A549 (cell line): Measurements from ENCODE around the gene AGA. TPM values are rescaled to one million over a fixed set of nuclear protein-coding genes. Genes with fewer than 3 reads are reported as not detected.

Source experiments
- ATAC-seq, 2 experiments: fragments of 200-7000 bp in 1 of 2; fragments of >200 bp in 1 of 2; cut with Nextera tagmentation in 1 of 2; cut with Tn5 transposase in 1 of 2; 3 replicates each; pipeline versions ENCODE4 v1.8.0 to v1.9.1; 2018 to 2020; ENCODE audit warnings: mild to moderate bottlenecking in 1 of 2, moderate library complexity in 1 of 2
- CTCF ChIA-PET: fragments of 300-600 bp; sonication (Branson Sonifier 250); formaldehyde crosslinking; extraction: SDS; loops from one replicate; lab custom pipeline; 2021; ENCODE audit warnings: antibody characterized with exemption, inconsistent platforms; lab: Yijun Ruan, JAX
- POLR2A ChIA-PET: fragments of 350-600 bp; formaldehyde crosslinking; extraction: SDS; loops from one replicate; lab custom pipeline; 2021; ENCODE audit warnings: antibody characterized with exemption, inconsistent platforms; lab: Yijun Ruan, JAX
- DNase-seq, 2 experiments: peaks; one replicate each; pipeline versions ENCODE4 v3.0.0 to v3.0.0-alpha.2; 2011 to 2016; ENCODE audit warnings: low read depth in 1 of 2, low spot score in 1 of 2
- FAIRE-seq: peaks from 2 replicates; lab custom pipeline; 2011; peaks lifted over from hg19 to GRCh38; lab: Jason Lieb, UNC
- H3K27ac ChIP-seq, 2 experiments: fragments of >200 bp; sonication (Bioruptor Twin); formaldehyde crosslinking; 3 replicates each; pipeline ENCODE4 v1.5.1; 2016 to 2017
- H3K4me1 ChIP-seq: fragments of >200 bp; sonication (Bioruptor Twin); formaldehyde crosslinking; 3 replicates; pipeline ENCODE4 v1.6.1; 2016
- H3K4me2 ChIP-seq: fragments of >200 bp; sonication (Bioruptor Twin); formaldehyde crosslinking; 3 replicates; pipeline ENCODE4 v1.6.1; 2016
- H3K4me3 ChIP-seq: fragments of >200 bp; sonication (Bioruptor Twin); formaldehyde crosslinking; 3 replicates; pipeline ENCODE4 v1.5.1; 2016
- H3K9me3 ChIP-seq: fragments of >200 bp; sonication (Bioruptor Twin); formaldehyde crosslinking; 3 replicates; pipeline ENCODE4 v1.6.1; 2016
- CBX2 ChIP-seq: fragments of 200-600 bp; sonication (generic); IDR thresholded peaks from 2 replicates; pipeline ENCODE4 v1.6.1; 2016; ENCODE audit warnings: low read depth, mild to moderate bottlenecking, borderline replicate concordance
- CBX8 ChIP-seq: fragments of 200-600 bp; sonication (generic); IDR thresholded peaks from 2 replicates; pipeline ENCODE4 v1.6.1; 2016
- CHD2 ChIP-seq: fragments of 150-350 bp; IDR thresholded peaks from 2 replicates; pipeline ENCODE4 v1.6.1; 2014; ENCODE audit warnings: low read length; ENCODE audit not compliant: partially characterized antibody
- CHD4 ChIP-seq: fragments of 200-600 bp; sonication (generic); IDR thresholded peaks from 2 replicates; pipeline ENCODE4 v1.6.1; 2016; ENCODE audit warnings: antibody characterized with exemption, mild to moderate bottlenecking, borderline replicate concordance
- EHF ChIP-seq: fragments of 250-450 bp; sonication (Bioruptor Pico); IDR thresholded peaks from 2 replicates; pipeline ENCODE4 v1.5.0; 2020; ENCODE audit warnings: mild to moderate bottlenecking
- ESRRA ChIP-seq: fragments of 150-350 bp; IDR thresholded peaks from 2 replicates; pipeline ENCODE4 v1.6.1; 2014; ENCODE audit warnings: mild to moderate bottlenecking, low read length, borderline replicate concordance
- FOXS1 ChIP-seq: fragments of 250-450 bp; sonication (Bioruptor Pico); IDR thresholded peaks from 2 replicates; pipeline ENCODE4 v1.5.0; 2020; ENCODE audit warnings: mild to moderate bottlenecking, moderate library complexity
- HEYL ChIP-seq: fragments of 250-450 bp; sonication (Bioruptor Pico); IDR thresholded peaks from 2 replicates; pipeline ENCODE4 v1.8.0; 2021; ENCODE audit warnings: mild to moderate bottlenecking, moderate library complexity
- HOXA7 ChIP-seq: fragments of 250-450 bp; sonication (Bioruptor Pico); IDR thresholded peaks from 2 replicates; pipeline ENCODE4 v1.5.0; 2020; ENCODE audit warnings: mild to moderate bottlenecking, moderate library complexity
- HOXB5 ChIP-seq: fragments of 250-450 bp; sonication (Bioruptor Pico); IDR thresholded peaks from 2 replicates; pipeline ENCODE4 v1.5.0; 2020; ENCODE audit warnings: mild to moderate bottlenecking, moderate library complexity
- JUN ChIP-seq, 2 experiments: fragments of >200 bp; sonication (Bioruptor Twin); formaldehyde crosslinking; IDR thresholded peaks; 2 replicates in 1 of 2; 3 replicates in 1 of 2; pipeline ENCODE4 v1.6.1; 2016 to 2017
- JUNB ChIP-seq: fragments of >200 bp; sonication (Bioruptor Twin); formaldehyde crosslinking; IDR thresholded peaks from 2 replicates; pipeline ENCODE4 v1.6.1; 2016
- KDM1A ChIP-seq: fragments of 200-600 bp; sonication (generic); IDR thresholded peaks from 2 replicates; pipeline ENCODE4 v1.6.1; 2016; ENCODE audit warnings: low read depth, mild to moderate bottlenecking
- MAFK ChIP-seq: fragments of 450-650 bp; IDR thresholded peaks from 2 replicates; pipeline ENCODE4 v1.6.1; 2014; ENCODE audit not compliant: partially characterized antibody
- NPAS2 ChIP-seq: fragments of 250-450 bp; sonication (Bioruptor Pico); IDR thresholded peaks from 2 replicates; pipeline ENCODE4 v1.8.0; 2022; ENCODE audit warnings: mild to moderate bottlenecking, moderate library complexity, borderline replicate concordance
- NR3C1 ChIP-seq: fragments of >200 bp; sonication (Bioruptor Twin); formaldehyde crosslinking; IDR thresholded peaks from 3 replicates; pipeline ENCODE4 v1.6.1; 2017
- PHF8 ChIP-seq: fragments of 200-600 bp; sonication (generic); IDR thresholded peaks from 2 replicates; pipeline ENCODE4 v1.6.1; 2016; ENCODE audit warnings: low read depth, mild to moderate bottlenecking, antibody characterized with exemption, moderate library complexity, borderline replicate concordance
- RARB ChIP-seq: fragments of 250-450 bp; sonication (Bioruptor Pico); IDR thresholded peaks from 2 replicates; pipeline ENCODE4 v1.8.0; 2021; ENCODE audit warnings: mild to moderate bottlenecking, moderate library complexity
- SMC3 ChIP-seq: fragments of >200 bp; sonication (Bioruptor Twin); formaldehyde crosslinking; IDR thresholded peaks from 3 replicates; pipeline ENCODE4 v1.6.1; 2018; ENCODE audit warnings: inconsistent platforms
- SREBF2 ChIP-seq: fragments of 450-650 bp; IDR thresholded peaks from 2 replicates; pipeline ENCODE4 v1.6.1; 2014; ENCODE audit warnings: mild to moderate bottlenecking, moderate library complexity
- TFCP2L1 ChIP-seq: fragments of 250-450 bp; sonication (Bioruptor Pico); IDR thresholded peaks from 2 replicates; pipeline ENCODE4 v1.5.0; 2021; ENCODE audit warnings: mild to moderate bottlenecking
- TP53 ChIP-seq: fragments of 250-450 bp; sonication (Bioruptor Pico); IDR thresholded peaks from 2 replicates; pipeline ENCODE4 v1.5.0; 2021; ENCODE audit warnings: mild to moderate bottlenecking, moderate library complexity
- ZC3H11A ChIP-seq: fragments of 450-650 bp; IDR thresholded peaks from 2 replicates; pipeline ENCODE4 v1.6.1; 2014; ENCODE audit warnings: antibody characterized with exemption, mild to moderate bottlenecking
- WGBS: methylation state at CpG from one replicate; pipeline ENCODE4 v1.1.6; 2017; ENCODE audit errors: missing lambda C conversion rate; 5-methylcytosine and 5-hydroxymethylcytosine counted together
- polyA plus RNA-seq, 4 experiments: library from polyadenylated mRNA; depleted of rRNA in 3 of 4; stranded (reverse); fragments of >200 nt; fragmentation: RNase III in 1 of 4; extraction: RNeasy Plus Mini Kit Qiagen cat#74134 plus additional on column Dnase treatment in 1 of 4; gene quantifications; 2 replicates in 3 of 4; 3 replicates in 1 of 4; pipeline ENCODE4 v1.2.3, GENCODE V29; 2011 to 2017
- TF ChIP-seq, protein P1 (sequence below): fragments of 150-350 bp; IDR thresholded peaks from 2 replicates; pipeline ENCODE4 v1.6.1; 2014; ENCODE audit warnings: low read depth, mild to moderate bottlenecking, low read length
- TF ChIP-seq, protein P2 (sequence below): fragments of >200 bp; sonication (Bioruptor Twin); formaldehyde crosslinking; IDR thresholded peaks from 3 replicates; pipeline ENCODE4 v1.5.1; 2016
- TF ChIP-seq, protein P3 (sequence below): IDR thresholded peaks from 2 replicates; pipeline ENCODE4 v1.6.1; 2012; ENCODE audit warnings: low read depth, borderline replicate concordance

AGA gene
- polyA plus RNA-seq, 2 of the 4 experiments (the other 2 are of a cell fraction) = 25.1 to 44.0 TPM

DNA sequence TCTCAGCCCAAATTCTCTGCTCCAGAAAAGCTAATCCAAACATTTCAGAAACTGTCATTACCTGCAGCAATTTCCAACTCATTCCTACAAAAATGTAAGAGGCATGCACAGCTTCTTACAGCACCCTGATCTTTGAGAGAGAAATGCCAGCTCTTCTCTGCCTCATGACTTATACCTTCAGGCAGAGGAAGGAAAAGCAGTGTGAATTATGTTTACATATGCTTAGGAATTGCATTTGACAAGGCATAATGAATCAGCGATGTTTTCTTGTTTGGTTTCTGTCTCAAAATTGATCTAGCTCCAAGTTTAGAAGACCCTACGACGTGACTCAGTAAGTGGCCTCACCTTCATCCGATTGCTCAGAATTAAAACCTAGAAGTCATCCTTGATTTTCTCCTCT lies 21.8 kb upstream of the AGA start:
- H3K4me3 ChIP-seq = no peak overlapping the region
- POLR2A ChIA-PET = no interaction called here
- no peak for ATAC-seq

DNA sequence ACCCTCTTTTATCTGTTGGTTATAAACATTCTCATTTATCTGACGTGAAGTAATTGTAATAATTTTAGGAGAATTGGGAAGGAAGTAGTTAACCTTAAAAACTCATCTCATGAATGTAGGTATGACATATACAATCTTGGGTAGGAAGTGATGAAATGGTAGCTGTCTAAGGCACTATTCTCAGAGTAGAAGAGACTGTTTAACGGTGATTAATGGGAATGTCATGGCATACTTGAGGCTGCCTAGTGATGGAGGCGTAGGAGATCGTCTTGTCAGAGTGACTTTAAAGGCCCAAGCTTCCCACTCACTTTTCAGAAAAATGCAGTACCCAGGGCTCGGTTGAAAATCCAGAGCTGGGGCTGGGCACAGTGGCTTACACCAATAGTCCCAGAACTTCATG lies 19.4 kb upstream of the AGA start:
- no peak for ATAC-seq
- H3K4me2 ChIP-seq = no peak overlapping the region
- WGBS = 75% methylated on average over 5 of the region's 5 CpGs

More for the DNA sequence above, 21.8 kb upstream of the AGA start:
- no peak for DNase-seq
- H3K9me3 ChIP-seq = no peaks in the 10 kb centered on the region
- FAIRE-seq = no peak
- no peaks in the 10 kb centered on the region for H3K4me1 ChIP-seq
- CTCF ChIA-PET = interaction anchor here (0.6 kb wide), 1 partner anchor 170 kb away, joined by 3 read pairs; no protein-coding TSS in a partner anchor
- no peak for TF ChIP-seq KDM1A
- TF ChIP-seq CBX8 = no peak
- no peak for TF ChIP-seq SMC3
- TF ChIP-seq, protein P1, sequence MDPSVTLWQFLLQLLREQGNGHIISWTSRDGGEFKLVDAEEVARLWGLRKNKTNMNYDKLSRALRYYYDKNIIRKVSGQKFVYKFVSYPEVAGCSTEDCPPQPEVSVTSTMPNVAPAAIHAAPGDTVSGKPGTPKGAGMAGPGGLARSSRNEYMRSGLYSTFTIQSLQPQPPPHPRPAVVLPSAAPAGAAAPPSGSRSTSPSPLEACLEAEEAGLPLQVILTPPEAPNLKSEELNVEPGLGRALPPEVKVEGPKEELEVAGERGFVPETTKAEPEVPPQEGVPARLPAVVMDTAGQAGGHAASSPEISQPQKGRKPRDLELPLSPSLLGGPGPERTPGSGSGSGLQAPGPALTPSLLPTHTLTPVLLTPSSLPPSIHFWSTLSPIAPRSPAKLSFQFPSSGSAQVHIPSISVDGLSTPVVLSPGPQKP = no peak
- TF ChIP-seq TFCP2L1 (CRISPR knock-in tag) = no peak
- TF ChIP-seq CHD4 = no peak
- TF ChIP-seq HOXB5 (CRISPR knock-in tag) = no peak
- TF ChIP-seq TP53 (CRISPR knock-in tag) = no peak
- no peak for TF ChIP-seq HOXA7
- TF ChIP-seq ESRRA = no peak
- TF ChIP-seq NR3C1 = no peak
- no peak overlapping the region for H3K27ac ChIP-seq
- no peak overlapping the region for H3K4me2 ChIP-seq
- 59% methylated on average over 4 of the region's 4 CpGs for WGBS

DNA sequence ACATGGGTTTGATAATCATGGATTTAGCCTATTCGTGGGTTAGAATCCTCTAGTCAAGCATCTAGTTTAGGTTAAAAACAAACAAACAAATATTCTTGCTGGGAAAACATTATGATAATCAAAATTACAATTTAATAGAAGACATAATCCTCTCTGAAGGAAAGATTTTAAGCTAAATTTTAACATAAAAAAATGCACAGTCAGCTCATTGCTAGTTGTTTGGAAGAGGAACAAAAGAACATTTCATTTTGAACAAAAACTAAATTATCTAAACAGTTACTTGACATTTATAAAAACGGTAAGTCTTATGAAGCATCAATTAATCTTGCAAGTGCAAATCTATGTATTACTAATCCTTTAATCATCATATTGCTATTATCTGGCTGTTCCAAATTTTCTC lies 18.2 kb upstream of the AGA start:
- 67% methylated on average over 2 of the region's 2 CpGs for WGBS
- ATAC-seq (no peak), DNase-seq (no peak), FAIRE-seq (no peak)
- no peak overlapping the region for H3K27ac ChIP-seq
- TF ChIP-seq, protein P1 = no peak
- TF ChIP-seq MAFK = peak; percentile 82
- no peak for TF ChIP-seq HEYL (CRISPR knock-in tag)
- no peak for TF ChIP-seq TFCP2L1 (CRISPR knock-in tag)
- no peak for TF ChIP-seq KDM1A
- no peak for TF ChIP-seq FOXS1 (CRISPR knock-in tag)
- no peak for TF ChIP-seq PHF8
- TF ChIP-seq CBX2 = no peak
- no peak overlapping the region for H3K4me2 ChIP-seq
- no peak overlapping the region for H3K4me3 ChIP-seq
- H3K4me1 ChIP-seq = no peaks in the 10 kb centered on the region
- ChIA-PET POLR2A (no interaction called here), CTCF (interaction anchor here (0.9 kb wide), 1 partner anchor 10 kb away, joined by 3 read pairs; no protein-coding TSS in a partner anchor)
- no peaks in the 10 kb centered on the region for H3K9me3 ChIP-seq

More for the DNA sequence above, 19.4 kb upstream of the AGA start:
- ChIA-PET POLR2A (interaction anchor here (2.7 kb wide), 1 partner anchor 20 kb away, joined by 11 read pairs; the partner anchor contains the start of gene AGA), CTCF (no interaction called here)
- TF ChIP-seq, protein P2, sequence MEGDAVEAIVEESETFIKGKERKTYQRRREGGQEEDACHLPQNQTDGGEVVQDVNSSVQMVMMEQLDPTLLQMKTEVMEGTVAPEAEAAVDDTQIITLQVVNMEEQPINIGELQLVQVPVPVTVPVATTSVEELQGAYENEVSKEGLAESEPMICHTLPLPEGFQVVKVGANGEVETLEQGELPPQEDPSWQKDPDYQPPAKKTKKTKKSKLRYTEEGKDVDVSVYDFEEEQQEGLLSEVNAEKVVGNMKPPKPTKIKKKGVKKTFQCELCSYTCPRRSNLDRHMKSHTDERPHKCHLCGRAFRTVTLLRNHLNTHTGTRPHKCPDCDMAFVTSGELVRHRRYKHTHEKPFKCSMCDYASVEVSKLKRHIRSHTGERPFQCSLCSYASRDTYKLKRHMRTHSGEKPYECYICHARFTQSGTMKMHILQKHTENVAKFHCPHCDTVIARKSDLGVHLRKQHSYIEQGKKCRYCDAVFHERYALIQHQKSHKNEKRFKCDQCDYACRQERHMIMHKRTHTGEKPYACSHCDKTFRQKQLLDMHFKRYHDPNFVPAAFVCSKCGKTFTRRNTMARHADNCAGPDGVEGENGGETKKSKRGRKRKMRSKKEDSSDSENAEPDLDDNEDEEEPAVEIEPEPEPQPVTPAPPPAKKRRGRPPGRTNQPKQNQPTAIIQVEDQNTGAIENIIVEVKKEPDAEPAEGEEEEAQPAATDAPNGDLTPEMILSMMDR = no peak
- TF ChIP-seq JUN (IDR thresholded peaks at IDR 0.05) = no peak
- TF ChIP-seq CHD2 = no peak
- TF ChIP-seq, protein P3, sequence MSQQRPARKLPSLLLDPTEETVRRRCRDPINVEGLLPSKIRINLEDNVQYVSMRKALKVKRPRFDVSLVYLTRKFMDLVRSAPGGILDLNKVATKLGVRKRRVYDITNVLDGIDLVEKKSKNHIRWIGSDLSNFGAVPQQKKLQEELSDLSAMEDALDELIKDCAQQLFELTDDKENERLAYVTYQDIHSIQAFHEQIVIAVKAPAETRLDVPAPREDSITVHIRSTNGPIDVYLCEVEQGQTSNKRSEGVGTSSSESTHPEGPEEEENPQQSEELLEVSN = no peak
- no peak for TF ChIP-seq FOXS1 (CRISPR knock-in tag)
- TF ChIP-seq NPAS2 = no peak
- no peak for TF ChIP-seq SREBF2
- no peak for TF ChIP-seq RARB
- no peak for TF ChIP-seq CBX8
- no peak for TF ChIP-seq ZC3H11A
- no peak for TF ChIP-seq EHF
- TF ChIP-seq JUNB = no peak
- no peak for TF ChIP-seq CBX2
- FAIRE-seq (no peak), DNase-seq (no peak)
- Histone ChIP-seq H3K9me3 (no peaks in the 10 kb centered on the region), H3K27ac (no peak overlapping the region), H3K4me3 (no peak overlapping the region), H3K4me1 (no peaks in the 10 kb centered on the region)
